ENCODE data around the gene GMDS. TPM values are rescaled to one million over a fixed set of nuclear protein-coding genes. Genes with fewer than 3 reads are reported as not detected.

GMDS gene
- polyA plus RNA-seq, 1 of the 3 experiments (the other 2 are of a cell fraction) = 12.3 TPM

DNA sequence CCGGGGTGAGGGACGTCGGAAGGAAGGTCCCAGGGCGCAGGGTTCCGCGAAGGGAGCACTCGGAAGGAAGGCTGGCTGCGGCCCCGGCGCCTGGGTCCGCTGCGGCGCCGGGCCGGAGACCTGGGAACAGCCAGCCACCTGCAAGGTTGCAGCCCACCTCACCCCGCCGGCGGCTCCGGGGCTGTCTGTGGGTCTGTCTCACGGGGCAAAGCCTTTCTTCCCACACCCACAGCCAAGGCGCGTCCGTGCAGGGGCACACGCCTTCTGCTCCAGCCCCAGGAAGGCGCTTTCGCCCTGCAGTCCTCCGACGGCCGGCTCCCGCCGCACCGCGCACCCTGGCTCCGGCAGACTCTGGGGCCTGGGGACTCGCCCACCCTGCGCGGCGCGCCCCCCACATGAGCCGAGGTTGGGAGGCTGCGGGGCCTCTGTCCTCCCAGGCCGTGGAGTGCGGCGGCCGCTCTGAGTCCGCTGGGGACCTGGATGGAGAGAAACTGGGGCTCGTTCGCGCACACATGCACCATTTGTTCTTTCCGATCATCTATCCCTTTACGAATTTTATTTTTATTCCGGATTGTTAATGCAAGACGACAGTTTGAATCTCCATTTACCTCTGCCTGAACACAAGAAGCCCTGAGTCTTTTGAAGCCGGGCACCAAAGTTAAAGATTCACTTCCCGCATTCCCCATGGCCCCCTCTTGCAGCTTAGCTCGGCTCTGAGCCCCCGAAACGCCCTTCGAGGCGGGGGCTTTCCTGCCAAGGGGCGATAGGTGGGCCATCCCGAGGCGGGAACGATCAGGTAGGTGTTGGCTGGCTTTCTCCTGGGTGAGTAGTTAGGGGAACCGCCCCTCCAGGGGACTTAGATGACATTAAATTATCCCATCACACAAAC, 640.2 kb downstream of the GMDS start:
- no peaks in the 10 kb centered on the region for H3K9me3 ChIP-seq
- no peak overlapping the region for H3K9ac ChIP-seq
- H3K4me3 ChIP-seq (ENCODE audit: low read depth in 2 of 2, low read length in 1 of 2) = no peak overlapping the region
- H3K9me2 ChIP-seq = no peaks in the 10 kb centered on the region
- peaks cover 0 to 8% of the 10 kb centered on the region in 2 experiments; a peak in 1 of 4 replicates for H3K4me1 ChIP-seq (ENCODE audit: control insufficient read depth in 1 of 2, insufficient read depth in 2 of 2, low read depth in 1 of 2, low read length in 1 of 2)
- H3K36me3 ChIP-seq (replicated peaks in 1 of 2; ENCODE audit: control insufficient read depth in 1 of 2, insufficient read depth in 2 of 2, low read length in 1 of 2) = no peaks in the 10 kb centered on the region
- ChIA-PET POLR2A (no interaction called here), CTCF (interaction anchor here (0.6 to 4.6 kb wide), 16 partner anchors 9 to 1029 kb away, joined by 3 to 60 read pairs (median 4); no protein-coding TSS in a partner anchor)
- no peaks in the 10 kb centered on the region for H3F3A ChIP-seq (replicated peaks; ENCODE audit: insufficient read depth)
- no peaks in the 10 kb centered on the region for H3K27me3 ChIP-seq (ENCODE audit: insufficient read depth)
- TF ChIP-seq RCOR1 (IDR thresholded peaks at IDR 0.05; ENCODE audit: low read length) = no peak
- TF ChIP-seq GABPA (IDR thresholded peaks at IDR 0.05; ENCODE audit: low read depth) = no peak
- TF ChIP-seq CHD2 (IDR thresholded peaks at IDR 0.05; ENCODE audit: low read length, partially characterized antibody) = no peak
- no peak for TF ChIP-seq ZBTB33 (IDR thresholded peaks at IDR 0.05; ENCODE audit: borderline replicate concordance, low read depth)
- TF ChIP-seq SMC3 (IDR thresholded peaks at IDR 0.05; ENCODE audit: low read depth, low read length) = no peak
- no peak for TF ChIP-seq FOSL2 (IDR thresholded peaks at IDR 0.05; ENCODE audit: borderline replicate concordance, low read depth)
- TF ChIP-seq MEF2A (IDR thresholded peaks at IDR 0.05; ENCODE audit: borderline replicate concordance, low read depth) = no peak
- TF ChIP-seq, protein P1, sequence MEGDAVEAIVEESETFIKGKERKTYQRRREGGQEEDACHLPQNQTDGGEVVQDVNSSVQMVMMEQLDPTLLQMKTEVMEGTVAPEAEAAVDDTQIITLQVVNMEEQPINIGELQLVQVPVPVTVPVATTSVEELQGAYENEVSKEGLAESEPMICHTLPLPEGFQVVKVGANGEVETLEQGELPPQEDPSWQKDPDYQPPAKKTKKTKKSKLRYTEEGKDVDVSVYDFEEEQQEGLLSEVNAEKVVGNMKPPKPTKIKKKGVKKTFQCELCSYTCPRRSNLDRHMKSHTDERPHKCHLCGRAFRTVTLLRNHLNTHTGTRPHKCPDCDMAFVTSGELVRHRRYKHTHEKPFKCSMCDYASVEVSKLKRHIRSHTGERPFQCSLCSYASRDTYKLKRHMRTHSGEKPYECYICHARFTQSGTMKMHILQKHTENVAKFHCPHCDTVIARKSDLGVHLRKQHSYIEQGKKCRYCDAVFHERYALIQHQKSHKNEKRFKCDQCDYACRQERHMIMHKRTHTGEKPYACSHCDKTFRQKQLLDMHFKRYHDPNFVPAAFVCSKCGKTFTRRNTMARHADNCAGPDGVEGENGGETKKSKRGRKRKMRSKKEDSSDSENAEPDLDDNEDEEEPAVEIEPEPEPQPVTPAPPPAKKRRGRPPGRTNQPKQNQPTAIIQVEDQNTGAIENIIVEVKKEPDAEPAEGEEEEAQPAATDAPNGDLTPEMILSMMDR (IDR thresholded peaks at IDR 0.05) = no peak
- TF ChIP-seq NFIC (IDR thresholded peaks at IDR 0.05; ENCODE audit: borderline replicate concordance) = no peak
- TF ChIP-seq FOXM1 (IDR thresholded peaks at IDR 0.05; ENCODE audit: low read depth) = no peak
- TF ChIP-seq FOXJ3 (CRISPR knock-in tag; IDR thresholded peaks at IDR 0.05) = no peak
- no peak for TF ChIP-seq JUND (IDR thresholded peaks at IDR 0.05)
- no peak for TF ChIP-seq REST (IDR thresholded peaks at IDR 0.05; ENCODE audit: low read depth, low read length)
- TF ChIP-seq, protein P2, sequence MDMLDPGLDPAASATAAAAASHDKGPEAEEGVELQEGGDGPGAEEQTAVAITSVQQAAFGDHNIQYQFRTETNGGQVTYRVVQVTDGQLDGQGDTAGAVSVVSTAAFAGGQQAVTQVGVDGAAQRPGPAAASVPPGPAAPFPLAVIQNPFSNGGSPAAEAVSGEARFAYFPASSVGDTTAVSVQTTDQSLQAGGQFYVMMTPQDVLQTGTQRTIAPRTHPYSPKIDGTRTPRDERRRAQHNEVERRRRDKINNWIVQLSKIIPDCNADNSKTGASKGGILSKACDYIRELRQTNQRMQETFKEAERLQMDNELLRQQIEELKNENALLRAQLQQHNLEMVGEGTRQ (IDR thresholded peaks at IDR 0.05; ENCODE audit: borderline replicate concordance, low read depth, low read length) = no peak
- no peak for DNase-seq
- no peak overlapping the region for H2AFZ ChIP-seq (ENCODE audit: low read depth)
- H3K27ac ChIP-seq (ENCODE audit: low read depth in 2 of 2, low read length in 1 of 2) = no peak overlapping the region
- H3K79me2 ChIP-seq (ENCODE audit: insufficient read depth) = no peaks in the 10 kb centered on the region
- no peak overlapping the region for H3K4me2 ChIP-seq
- 94% methylated on average over 42 of the region's 65 CpGs for WGBS (ENCODE audit: low lambda C conversion rate)
- H4K20me1 ChIP-seq (ENCODE audit: insufficient read depth) = no peaks in the 10 kb centered on the region

Data from SK-N-SH (cell line).